Measurements from ENCODE around the gene HMGA1.
"Not testable (repeated sequence)": the region's sequence is repeated elsewhere in the genome, so short reads cannot be mapped to it uniquely, and the experiment has no call there.

The HMGA1 gene

GRCh38 chr6:34269132-34269531 is 32.5 kb downstream of the HMGA1 start:
- DNase-seq = not testable (repeated sequence)

DNA sequence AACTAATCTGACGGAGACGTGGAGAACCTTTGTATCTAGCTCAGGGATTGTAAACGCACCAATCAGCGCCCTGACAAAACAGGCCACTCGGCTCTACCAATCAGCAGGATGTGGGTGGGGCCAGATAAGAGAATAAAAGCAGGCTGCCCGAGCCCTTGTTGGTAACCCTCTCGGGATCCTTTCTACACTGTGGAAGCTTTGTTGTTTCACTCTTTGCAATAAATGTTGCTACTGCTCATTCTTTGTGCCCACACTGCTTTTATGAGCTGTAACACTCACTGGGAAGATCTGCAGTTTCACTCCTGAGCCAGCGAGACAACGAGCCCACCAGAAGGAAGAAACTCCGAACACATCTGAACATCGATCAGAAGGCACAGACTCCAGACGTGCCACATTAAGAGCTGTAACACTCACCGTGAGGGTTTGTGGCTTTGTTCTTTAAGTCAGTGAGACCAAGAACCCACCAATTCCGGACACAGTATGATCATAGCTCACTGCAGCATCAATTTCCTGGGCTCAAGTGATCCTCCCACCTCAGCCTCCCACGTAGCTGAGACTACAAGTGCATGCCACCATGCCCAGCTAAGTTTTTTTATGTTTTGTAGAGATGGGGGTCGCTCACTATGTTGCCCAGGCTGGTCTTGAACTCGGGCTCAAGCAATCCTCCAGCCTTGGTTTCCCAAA is 33.1 kb downstream of the HMGA1 start:
- not testable (repeated sequence) for DNase-seq

DNA sequence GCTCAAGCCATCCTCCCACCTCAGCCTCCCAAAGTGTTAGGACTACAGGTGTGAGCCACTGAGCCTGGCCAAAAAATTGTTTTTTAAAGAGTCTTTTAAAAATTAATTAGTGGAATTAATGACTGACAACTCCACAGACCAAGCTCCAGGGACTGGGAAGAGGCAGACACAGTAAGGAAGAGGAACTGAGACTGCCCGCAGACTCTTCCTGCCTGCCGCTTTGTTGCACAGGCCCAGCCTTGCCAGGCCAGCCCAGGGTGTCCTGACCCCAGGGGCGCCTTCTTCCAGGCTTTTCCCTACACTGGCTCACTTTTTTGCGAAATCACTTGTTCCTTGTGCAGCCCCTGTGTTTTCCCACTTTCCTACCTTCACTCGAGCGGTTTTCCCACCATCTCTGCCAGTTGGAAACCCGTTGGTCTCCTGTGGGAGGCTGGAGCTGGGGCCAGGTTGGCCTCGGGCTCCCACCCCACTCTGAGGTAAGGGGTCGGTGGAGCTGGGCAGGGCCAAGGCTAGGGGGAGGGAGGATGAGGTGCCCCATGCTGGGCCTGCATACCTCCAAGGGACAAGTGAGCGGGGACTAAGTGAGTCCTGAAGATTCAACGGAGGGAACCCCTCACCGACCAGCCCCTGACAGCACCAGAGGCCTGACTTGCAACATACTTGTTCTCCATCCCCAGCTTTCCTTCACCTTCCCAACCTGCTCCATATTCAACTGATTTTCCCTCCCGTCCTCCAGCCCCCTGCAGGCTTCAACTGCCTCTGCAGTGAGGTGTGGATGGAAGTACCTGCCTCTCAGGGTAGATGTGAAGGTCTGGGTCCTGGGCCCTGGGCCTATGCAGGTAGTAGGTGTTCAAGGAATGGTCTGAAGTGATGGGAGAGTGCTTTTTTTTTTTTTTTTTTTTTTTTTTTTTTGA is 35.6 kb downstream of the HMGA1 start:
- DNase-seq = peak; percentile 51

DNA sequence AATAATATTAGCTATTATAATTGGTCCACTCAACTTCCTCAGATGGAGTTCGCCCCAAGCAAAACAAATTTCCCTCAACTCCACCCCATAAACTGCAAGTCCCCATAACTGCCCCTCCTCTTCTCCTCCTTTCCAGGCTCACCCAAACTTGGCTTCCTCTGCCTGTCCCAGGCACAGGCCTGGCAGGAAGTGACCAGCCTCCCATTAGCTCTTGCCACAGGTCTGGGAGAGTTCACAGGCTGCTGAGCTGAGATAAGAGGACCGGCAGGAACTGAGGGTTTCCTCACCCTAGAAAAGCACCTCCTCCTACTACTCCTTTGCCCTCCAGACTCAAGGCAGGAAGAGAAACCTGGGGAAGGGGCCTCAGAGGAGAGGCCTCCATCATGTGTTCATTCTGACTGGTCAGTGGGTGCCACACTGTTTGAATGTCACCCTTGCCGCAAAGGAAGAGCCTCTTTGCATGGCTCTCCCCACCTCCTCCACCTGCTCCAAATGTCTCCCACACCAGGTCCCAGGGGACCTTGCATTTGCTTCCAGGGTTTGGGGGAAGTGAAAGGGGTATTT is 36.7 kb downstream of the HMGA1 start:
- no peak for DNase-seq

GRCh38 chr6:34274129-34274528 is 37.5 kb downstream of the HMGA1 start:
- DNase-seq = no peak

- no peak for DNase-seq
Measured at GRCh38 chr6:34275128-34275804, 38.6 kb downstream of the HMGA1 start.

GRCh38 chr6:34276191-34276590 is 39.5 kb downstream of the HMGA1 start:
- DNase-seq = no peak

DNA sequence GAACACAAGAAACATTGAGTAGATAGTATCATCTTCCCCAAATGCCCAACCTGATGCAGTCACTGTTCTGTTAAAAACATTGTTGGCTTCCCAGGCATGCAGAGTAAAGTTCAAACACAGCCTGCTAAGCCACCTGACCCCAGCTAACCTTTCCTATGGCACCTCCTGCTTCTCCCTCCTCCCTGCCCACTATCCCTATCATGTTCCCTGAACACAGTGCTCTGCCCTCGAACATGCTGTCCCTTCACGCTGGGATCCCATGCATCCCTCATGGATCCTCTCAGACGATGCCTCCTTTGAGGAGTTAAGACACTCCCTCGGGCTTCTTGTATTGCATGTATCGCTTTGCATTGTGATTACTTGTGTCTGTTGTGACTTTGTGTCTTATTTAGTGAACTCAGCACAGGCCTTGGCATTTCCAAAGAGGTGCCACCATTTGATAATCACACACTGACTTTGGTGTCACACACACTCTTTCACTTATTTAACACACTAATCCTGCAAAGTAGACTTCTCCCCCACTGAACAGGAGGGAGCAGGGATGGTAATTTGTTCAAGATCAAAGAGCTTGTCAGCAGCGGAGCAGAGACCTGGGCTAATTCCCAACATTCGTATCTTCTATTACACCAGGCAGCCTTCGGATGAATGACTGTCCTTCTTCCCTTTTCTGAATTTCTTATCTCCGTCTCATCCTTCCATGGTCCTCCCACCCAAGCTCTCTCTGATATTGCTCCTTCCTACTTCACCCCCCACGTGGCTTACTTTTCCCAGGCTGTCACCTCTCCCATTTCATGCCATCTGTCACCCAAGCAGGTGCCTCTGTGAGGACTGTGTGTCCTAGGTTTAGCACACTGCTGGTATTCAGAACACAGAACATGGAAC is 40.4 kb downstream of the HMGA1 start:
- DNase-seq = no peak

DNA sequence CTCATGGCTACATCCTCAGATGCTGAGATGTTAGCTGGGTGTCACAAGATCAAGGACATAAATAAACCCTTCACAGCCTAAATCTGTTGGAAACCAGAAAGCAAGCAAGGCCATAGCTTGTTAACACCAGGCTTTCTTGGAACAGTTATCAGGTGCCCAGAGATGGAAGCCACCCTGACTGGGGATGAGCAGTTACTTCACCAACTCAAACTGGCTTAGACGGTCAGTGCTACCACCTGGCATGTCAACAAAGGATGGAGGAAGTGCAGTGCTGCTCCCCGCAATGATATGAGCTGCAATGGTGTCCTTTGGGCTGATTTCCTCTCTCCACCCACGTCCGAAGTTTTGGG is 41.1 kb downstream of the HMGA1 start:
- DNase-seq = no peak

GRCh38 chr6:34278833-34279232 is 42.2 kb downstream of the HMGA1 start:
- DNase-seq = no peak

GRCh38 chr6:34280216-34280615 is 43.5 kb downstream of the HMGA1 start:
- no peak for DNase-seq

DNA sequence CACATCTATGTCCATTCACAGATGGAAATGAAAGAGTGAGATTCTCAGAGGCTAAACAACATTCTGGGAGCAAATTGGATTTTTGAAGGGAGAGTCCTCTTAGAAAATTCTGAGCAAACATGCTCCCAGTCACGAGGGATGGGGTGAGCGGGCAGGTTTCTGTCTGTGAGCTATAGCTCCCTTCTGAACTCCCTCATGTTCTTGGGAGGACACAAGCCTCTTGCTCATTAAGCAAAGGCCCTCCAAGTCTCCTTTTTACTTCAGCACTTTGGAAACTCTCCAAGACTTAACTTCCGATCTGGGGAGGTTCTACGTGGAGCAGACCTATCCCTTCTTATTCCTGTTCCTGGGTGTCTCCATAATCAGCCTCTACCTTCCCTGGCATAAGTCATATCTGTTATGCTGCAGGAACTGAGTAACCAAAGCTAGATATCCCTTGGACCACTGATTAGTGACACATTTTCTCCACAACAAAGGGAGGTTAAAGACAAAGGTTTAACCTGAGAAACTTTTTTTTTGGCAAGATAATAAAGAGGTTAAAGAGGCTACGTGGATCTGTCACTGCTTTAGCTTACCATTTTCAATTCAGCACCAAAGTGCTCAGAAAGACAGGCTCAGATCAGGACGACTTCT is 45.1 kb downstream of the HMGA1 start:
- no peak for DNase-seq

GRCh38 chr6:34284563-34285447 is 48.1 kb downstream of the HMGA1 start:
- DNase-seq = no peak

DNA sequence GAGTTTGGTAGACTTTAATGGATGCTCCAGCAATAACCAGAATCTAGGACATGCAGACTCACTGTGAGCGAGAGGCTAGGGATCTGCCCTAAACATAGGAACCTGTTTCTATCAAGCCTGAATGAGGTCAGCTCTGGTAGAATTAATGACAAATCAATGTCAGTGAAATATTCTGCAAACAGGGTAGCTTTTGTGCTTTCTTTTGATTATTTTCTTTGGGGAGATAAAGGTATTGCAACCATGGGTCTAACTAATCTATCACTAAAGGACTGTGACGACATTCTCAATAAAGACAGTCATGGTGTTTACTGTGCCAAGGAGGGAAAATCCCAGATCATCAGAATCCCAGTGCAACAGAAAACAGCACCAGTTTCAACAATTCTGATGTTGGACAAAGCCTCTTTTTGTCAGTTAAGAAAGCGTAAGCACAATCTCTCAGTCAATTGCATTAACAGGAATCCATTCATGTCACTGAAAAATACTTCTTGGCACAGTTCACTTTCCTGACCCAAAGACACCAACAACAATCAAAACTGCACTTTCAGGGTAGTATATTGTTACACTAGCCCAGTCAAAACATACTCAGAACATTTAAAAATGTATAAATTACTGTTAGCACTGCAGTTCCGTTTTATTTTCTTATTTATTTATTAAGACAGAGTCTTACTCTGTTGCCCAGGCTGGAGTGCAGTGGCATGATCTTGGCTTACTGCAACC is 48.9 kb downstream of the HMGA1 start:
- no peak for DNase-seq

GRCh38 chr6:34288581-34288980 is 51.9 kb downstream of the HMGA1 start:
- DNase-seq = no peak

GRCh38 chr6:34289137-34289536 is 52.5 kb downstream of the HMGA1 start:
- no peak for DNase-seq

GRCh38 chr6:34292954-34293353 is 56.3 kb downstream of the HMGA1 start:
- no peak for DNase-seq

DNA sequence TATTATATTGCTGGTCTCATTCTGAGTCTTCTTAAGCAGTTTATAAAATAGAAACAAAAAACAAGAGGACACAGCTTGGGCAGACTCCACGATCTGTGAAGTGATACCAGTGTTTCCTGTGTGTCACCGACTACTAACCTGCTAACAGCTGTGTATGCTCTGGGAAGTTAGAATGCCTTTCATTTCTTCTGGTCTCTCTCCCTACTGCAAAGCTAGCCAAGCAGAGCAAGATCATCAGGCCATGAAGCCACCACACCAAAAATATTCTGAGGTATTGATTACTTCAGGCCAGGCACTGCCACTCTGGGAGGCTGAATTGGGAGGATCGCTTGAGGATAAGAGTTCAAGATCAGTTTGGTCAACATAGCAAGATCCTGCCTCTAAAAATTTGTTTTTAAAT is 59.0 kb downstream of the HMGA1 start:
- DNase-seq = no peak
